Epithelial cell of esophagus (primary cell): ENCODE measurements around the gene OR11G2.
"Not testable (repeated sequence)": the region's sequence is repeated elsewhere in the genome, so short reads cannot be mapped to it uniquely, and the experiment has no call there.

Source experiments
- DNase-seq: peaks from one replicate; pipeline ENCODE4 v3.0.0; 2010; ENCODE audit warnings: low read depth
- H3K4me3 ChIP-seq: 2 replicates; pipeline ENCODE4 v1.5.1; 2011; ENCODE audit warnings: mild to moderate bottlenecking, low read length, control low read depth
- TF ChIP-seq, protein P1 (sequence below): IDR thresholded peaks from 2 replicates; pipeline ENCODE4 v1.5.1; 2011; ENCODE audit warnings: low read depth, mild to moderate bottlenecking, low read length, control low read depth, inconsistent platforms; ENCODE audit not compliant: insufficient read depth; ENCODE audit errors: missing control alignments

Gene OR11G2

GRCh38 chr14:20190596-20190995, at the start of gene OR11G2:
TSS of gene OR11G2 (plus strand) at chr14:20190896. CDS start at chr14:20197438, 6,542 bp downstream.
- TF ChIP-seq, protein P1, sequence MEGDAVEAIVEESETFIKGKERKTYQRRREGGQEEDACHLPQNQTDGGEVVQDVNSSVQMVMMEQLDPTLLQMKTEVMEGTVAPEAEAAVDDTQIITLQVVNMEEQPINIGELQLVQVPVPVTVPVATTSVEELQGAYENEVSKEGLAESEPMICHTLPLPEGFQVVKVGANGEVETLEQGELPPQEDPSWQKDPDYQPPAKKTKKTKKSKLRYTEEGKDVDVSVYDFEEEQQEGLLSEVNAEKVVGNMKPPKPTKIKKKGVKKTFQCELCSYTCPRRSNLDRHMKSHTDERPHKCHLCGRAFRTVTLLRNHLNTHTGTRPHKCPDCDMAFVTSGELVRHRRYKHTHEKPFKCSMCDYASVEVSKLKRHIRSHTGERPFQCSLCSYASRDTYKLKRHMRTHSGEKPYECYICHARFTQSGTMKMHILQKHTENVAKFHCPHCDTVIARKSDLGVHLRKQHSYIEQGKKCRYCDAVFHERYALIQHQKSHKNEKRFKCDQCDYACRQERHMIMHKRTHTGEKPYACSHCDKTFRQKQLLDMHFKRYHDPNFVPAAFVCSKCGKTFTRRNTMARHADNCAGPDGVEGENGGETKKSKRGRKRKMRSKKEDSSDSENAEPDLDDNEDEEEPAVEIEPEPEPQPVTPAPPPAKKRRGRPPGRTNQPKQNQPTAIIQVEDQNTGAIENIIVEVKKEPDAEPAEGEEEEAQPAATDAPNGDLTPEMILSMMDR, result no peak
- no peak for DNase-seq
- no peak within 1 kb of the TSS for H3K4me3 ChIP-seq

GRCh38 chr14:20143911-20144310, 46.8 kb upstream of the OR11G2 start:
- TF ChIP-seq, protein P1, result no peak
- no peak overlapping the region for H3K4me3 ChIP-seq
- DNase-seq, result no peak

DNA sequence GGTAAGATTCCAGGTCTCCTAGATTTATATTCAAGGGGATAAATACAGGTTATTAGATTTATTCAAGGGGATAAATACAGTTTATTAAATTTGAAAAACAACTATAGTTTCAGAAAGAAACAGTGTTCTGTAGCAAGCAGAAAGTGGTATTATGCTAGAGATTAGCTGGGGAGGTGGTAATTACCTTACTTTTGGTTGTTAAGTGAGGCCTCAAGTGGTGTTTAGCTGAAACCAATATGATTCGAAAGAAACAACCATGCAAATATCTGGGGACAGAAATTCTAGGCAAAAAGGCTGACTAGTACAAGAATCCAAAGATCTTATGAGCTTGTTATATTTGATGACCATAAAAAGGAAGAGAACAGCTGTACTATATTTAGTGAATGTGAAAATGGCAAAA, 45.9 kb upstream of the OR11G2 start:
- DNase-seq, result no peak
- TF ChIP-seq, protein P1, result no peak
- H3K4me3 ChIP-seq, result no peak overlapping the region

GRCh38 chr14:20164462-20164861, 26.2 kb upstream of the OR11G2 start:
- TF ChIP-seq, protein P1, result no peak

GRCh38 chr14:20167091-20167490, 23.6 kb upstream of the OR11G2 start:
- TF ChIP-seq, protein P1, result no peak
- DNase-seq, result no peak
- H3K4me3 ChIP-seq, result no peak overlapping the region

More at GRCh38 chr14:20164462-20164861, 26.2 kb upstream of the OR11G2 start:
- no peak overlapping the region for H3K4me3 ChIP-seq
- DNase-seq, result no peak

- peak; percentile 60 for DNase-seq
- H3K4me3 ChIP-seq, result not testable (repeated sequence)
Measured at GRCh38 chr14:20169852-20170251, 20.8 kb upstream of the OR11G2 start.

DNA sequence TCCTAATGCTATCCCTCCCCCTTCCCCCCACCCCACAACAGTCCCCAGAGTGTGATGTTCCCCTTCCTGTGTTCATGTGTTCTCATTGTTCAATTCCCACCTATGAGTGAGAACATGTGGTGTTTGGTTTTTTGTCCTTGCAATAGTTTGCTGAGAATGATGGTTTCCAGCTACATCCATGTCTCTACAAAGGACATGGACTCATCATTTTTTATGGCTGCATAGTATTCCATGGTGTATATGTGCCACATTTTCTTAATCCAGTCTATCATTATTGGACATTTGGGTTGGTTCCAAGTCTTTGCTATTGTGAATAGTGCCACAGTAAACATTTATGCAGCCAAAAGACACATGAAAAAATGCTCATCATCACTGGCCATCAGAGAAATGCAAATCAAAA, 16.5 kb upstream of the OR11G2 start:
- not testable (repeated sequence) for DNase-seq, H3K4me3 ChIP-seq

- no peak overlapping the region for H3K4me3 ChIP-seq
- TF ChIP-seq, protein P1, result no peak
- no peak for DNase-seq
Measured at GRCh38 chr14:20176330-20176729, 14.4 kb upstream of the OR11G2 start.
